GM19238 (cell line): ENCODE results near the gene LARGE1.

Experiments
- DNase-seq: peaks from one replicate; pipeline ENCODE4 v3.0.0; 2011; ENCODE audit warnings: low spot score; ENCODE audit not compliant: insufficient read length

Gene LARGE1

GRCh38 chr22:33261699-33262098 lies 658.6 kb downstream of the LARGE1 start:
- DNase-seq: no peak

GRCh38 chr22:33260498-33260897 lies 659.8 kb downstream of the LARGE1 start:
- no peak for DNase-seq

- no peak for DNase-seq
Measured at GRCh38 chr22:33255791-33256190, 664.5 kb downstream of the LARGE1 start.

- DNase-seq: no peak
Measured at GRCh38 chr22:33248948-33249347, 671.3 kb downstream of the LARGE1 start.

- no peak for DNase-seq
Measured at GRCh38 chr22:33247758-33248157, 672.5 kb downstream of the LARGE1 start.

GRCh38 chr22:33242078-33242477 lies 678.2 kb downstream of the LARGE1 start:
- no peak for DNase-seq

- no peak for DNase-seq
Measured at GRCh38 chr22:33240888-33241475, 679.3 kb downstream of the LARGE1 start.

- DNase-seq: no peak
Measured at GRCh38 chr22:33232071-33232470, 688.2 kb downstream of the LARGE1 start.

- no peak for DNase-seq
Measured at GRCh38 chr22:33227791-33228190, 692.5 kb downstream of the LARGE1 start.

- DNase-seq: no peak
Measured at GRCh38 chr22:33224841-33225240, 695.4 kb downstream of the LARGE1 start.
